ENCODE data around the gene RAD51B. TPM values are rescaled to one million over a fixed set of nuclear protein-coding genes. Genes with fewer than 3 reads are reported as not detected.

Gene RAD51B
- total RNA-seq, 6 donors from 2014 or later, result 10.6 to 63.9 (median 18.4) TPM

GRCh38 chr14:68508581-68508980, 689.0 kb downstream of the RAD51B start:
- no peak for TF ChIP-seq POLR2A (IDR thresholded peaks at IDR 0.05)
- TF ChIP-seq POLR2AphosphoS5 (IDR thresholded peaks at IDR 0.05), result no peak
- TF ChIP-seq, protein P1, sequence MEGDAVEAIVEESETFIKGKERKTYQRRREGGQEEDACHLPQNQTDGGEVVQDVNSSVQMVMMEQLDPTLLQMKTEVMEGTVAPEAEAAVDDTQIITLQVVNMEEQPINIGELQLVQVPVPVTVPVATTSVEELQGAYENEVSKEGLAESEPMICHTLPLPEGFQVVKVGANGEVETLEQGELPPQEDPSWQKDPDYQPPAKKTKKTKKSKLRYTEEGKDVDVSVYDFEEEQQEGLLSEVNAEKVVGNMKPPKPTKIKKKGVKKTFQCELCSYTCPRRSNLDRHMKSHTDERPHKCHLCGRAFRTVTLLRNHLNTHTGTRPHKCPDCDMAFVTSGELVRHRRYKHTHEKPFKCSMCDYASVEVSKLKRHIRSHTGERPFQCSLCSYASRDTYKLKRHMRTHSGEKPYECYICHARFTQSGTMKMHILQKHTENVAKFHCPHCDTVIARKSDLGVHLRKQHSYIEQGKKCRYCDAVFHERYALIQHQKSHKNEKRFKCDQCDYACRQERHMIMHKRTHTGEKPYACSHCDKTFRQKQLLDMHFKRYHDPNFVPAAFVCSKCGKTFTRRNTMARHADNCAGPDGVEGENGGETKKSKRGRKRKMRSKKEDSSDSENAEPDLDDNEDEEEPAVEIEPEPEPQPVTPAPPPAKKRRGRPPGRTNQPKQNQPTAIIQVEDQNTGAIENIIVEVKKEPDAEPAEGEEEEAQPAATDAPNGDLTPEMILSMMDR (IDR thresholded peaks at IDR 0.05), result no peak
- no peak for TF ChIP-seq EP300 (IDR thresholded peaks at IDR 0.05)
- no peaks in the 10 kb centered on the region for H3K9me3 ChIP-seq
- no peak overlapping the region for H3K27ac ChIP-seq
- 100% methylated on average over 1 to 2 of the region's 2 CpGs for WGBS, 2 donors
- ATAC-seq (ENCODE audit: low FRiP score in 2 of 2) (no peak), DNase-seq (no peak)
- H3K4me3 ChIP-seq, result no peak overlapping the region
- no peaks in the 10 kb centered on the region for H3K27me3 ChIP-seq
- peaks cover 22 to 54% (median 40%) of the 10 kb centered on the region in 4 donors for H3K4me1 ChIP-seq
- no peaks in the 10 kb centered on the region for H3K36me3 ChIP-seq

- TF ChIP-seq EP300 (IDR thresholded peaks at IDR 0.05) (no peak), POLR2A (IDR thresholded peaks at IDR 0.05) (no peak), POLR2AphosphoS5 (IDR thresholded peaks at IDR 0.05) (no peak)
- TF ChIP-seq, protein P1 (IDR thresholded peaks at IDR 0.05), result no peak
- Histone ChIP-seq H3K27ac (peak overlapping the region in 1 of 4 donors; percentile 58), H3K27me3 (no peaks in the 10 kb centered on the region), H3K4me3 (no peak overlapping the region), H3K9me3 (no peaks in the 10 kb centered on the region), H3K36me3 (no peaks in the 10 kb centered on the region), H3K4me1 (peaks cover 24 to 58% (median 41%) of the 10 kb centered on the region in 4 donors)
- ATAC-seq (ENCODE audit: low FRiP score in 2 of 2) (no peak), DNase-seq (no peak)
- 64 to 82% methylated on average over 4 to 9 of the region's 9 CpGs for WGBS, 2 donors
These were observed 689.8 kb downstream of the RAD51B start for GRCh38 chr14:68509188-68509983.

GRCh38 chr14:68510201-68511128, 690.9 kb downstream of the RAD51B start:
- TF ChIP-seq, protein P1 (IDR thresholded peaks at IDR 0.05), result no peak
- TF ChIP-seq POLR2AphosphoS5 (IDR thresholded peaks at IDR 0.05), result no peak
- no peak for TF ChIP-seq EP300 (IDR thresholded peaks at IDR 0.05)
- no peak for TF ChIP-seq POLR2A (IDR thresholded peaks at IDR 0.05)
- WGBS, 2 donors, result 77 to 93% methylated on average over 9 to 11 of the region's 11 CpGs
- Histone ChIP-seq H3K9me3 (no peaks in the 10 kb centered on the region), H3K4me1 (peaks cover 26 to 58% (median 44%) of the 10 kb centered on the region in 4 donors), H3K36me3 (no peaks in the 10 kb centered on the region), H3K27me3 (no peaks in the 10 kb centered on the region), H3K27ac (peak overlapping the region in 3 of 4 donors; percentile 35 to 58 (median 52)), H3K4me3 (no peak overlapping the region)
- ATAC-seq (ENCODE audit: low FRiP score in 2 of 2), result peak in 1 of 2 donors; percentile 71
- peak in 1 of 2 donors; percentile 48 for DNase-seq

DNA sequence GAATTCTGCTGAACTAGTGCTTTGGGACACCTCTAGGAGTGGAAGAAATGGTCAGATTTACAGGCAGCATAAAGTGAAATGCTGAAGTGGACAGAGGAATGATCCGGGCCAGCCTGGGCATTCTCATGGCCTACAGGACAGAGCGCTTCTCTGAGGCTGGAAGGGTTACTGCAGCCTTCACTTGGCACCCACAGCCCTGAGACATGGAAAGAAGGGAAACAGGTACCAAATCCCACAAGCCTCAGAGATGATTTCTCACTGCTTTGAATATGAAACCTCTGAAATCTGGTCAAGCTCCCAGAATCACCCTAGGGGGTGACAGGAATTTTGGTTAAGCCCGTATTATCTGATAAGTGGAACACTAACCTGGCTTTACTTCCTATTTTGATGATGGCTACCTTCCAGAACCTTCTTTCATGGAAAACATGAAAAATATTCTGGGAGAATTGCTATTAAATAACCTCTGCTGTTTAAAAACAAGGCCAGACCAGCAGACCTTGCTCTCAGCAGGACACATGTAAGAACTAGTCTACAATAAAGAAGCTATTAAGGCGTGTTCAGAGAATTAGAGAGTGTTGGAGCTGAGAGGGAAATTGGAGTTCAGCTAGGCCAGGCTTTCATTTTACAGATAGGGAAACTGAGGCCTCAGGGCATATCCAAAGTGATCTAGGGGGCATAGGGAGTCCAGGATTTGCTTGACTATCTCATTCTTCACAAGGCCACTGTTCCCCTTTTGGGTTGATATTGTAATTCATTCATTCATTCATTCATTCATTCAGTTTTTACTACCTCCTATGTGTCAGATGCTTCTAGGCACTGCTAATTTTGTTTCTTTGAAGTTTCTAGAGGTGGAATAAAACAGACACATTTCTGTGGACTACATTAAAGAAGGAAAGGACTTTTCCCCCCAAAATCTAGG, 691.8 kb downstream of the RAD51B start:
- ATAC-seq (ENCODE audit: low FRiP score in 2 of 2) (peak in 1 of 2 donors; percentile 13), DNase-seq (no peak)
- no peaks in the 10 kb centered on the region for H3K36me3 ChIP-seq
- WGBS, 2 donors, result 83 to 93% methylated on average over 4 of the region's 4 CpGs
- H3K9me3 ChIP-seq, result no peaks in the 10 kb centered on the region
- H3K4me3 ChIP-seq, result no peak overlapping the region
- H3K27ac ChIP-seq, result peak overlapping the region in 3 of 4 donors; percentile 5 to 58 (median 52)
- H3K4me1 ChIP-seq, result peaks cover 18 to 49% (median 36%) of the 10 kb centered on the region in 4 donors
- TF ChIP-seq POLR2AphosphoS5 (IDR thresholded peaks at IDR 0.05) (no peak), EP300 (IDR thresholded peaks at IDR 0.05) (no peak), POLR2A (IDR thresholded peaks at IDR 0.05) (no peak)
- H3K27me3 ChIP-seq, result no peaks in the 10 kb centered on the region

All from upper lobe of left lung (tissue), 6 donors.